Measurements from ENCODE around the gene TMEM154. TPM values are rescaled to one million over a fixed set of nuclear protein-coding genes. Genes with fewer than 3 reads are reported as not detected.

The TMEM154 gene
- total and polyA plus RNA-seq, 7 experiments from 2014 or later, result 21.3 to 46.8 (median 36.9) TPM

DNA sequence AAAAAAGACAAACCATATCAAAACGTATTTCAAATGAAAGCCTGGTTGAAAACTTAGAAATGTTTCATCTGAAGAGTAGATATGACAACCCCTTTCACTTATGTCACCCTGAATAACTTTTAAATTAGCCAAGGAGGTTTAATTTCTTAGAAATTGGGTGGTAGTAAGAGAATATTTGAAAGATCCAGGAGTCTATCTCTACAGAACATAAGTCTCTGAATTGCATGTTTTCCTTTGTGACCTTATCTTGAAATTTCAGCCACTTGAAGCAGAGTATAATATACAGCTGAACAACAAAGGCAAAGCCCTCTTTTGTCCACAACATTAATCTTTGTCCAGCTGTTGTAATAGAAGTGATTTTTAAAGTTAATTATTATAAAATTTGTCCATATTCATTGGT, 49.5 kb downstream of the TMEM154 start:
- no peaks in the 10 kb centered on the region for H3K4me1 ChIP-seq (ENCODE audit: control insufficient read depth in 2 of 2, insufficient read depth in 2 of 2, low read length in 2 of 2)
- H3K4me1 Mint-ChIP-seq, result peaks cover 0 to 10% (median 0%) of the 10 kb centered on the region in 7 donors
- ATAC-seq (no peak), DNase-seq (no peak)
- H3K9me3 ChIP-seq (ENCODE audit: control insufficient read depth in 2 of 3, low read length in 3 of 3), result no peaks in the 10 kb centered on the region
- intact Hi-C loops (cut with micrococcal nuclease), result no loop called here
- no peak overlapping the region for H3K27ac ChIP-seq (ENCODE audit: low read depth, low read length)
- H3K4me3 ChIP-seq (ENCODE audit: low read length), result no peak overlapping the region
- H3K4me3 Mint-ChIP-seq, result no peak overlapping the region
- H3K27me3 ChIP-seq (ENCODE audit: control insufficient read depth in 2 of 2, insufficient read depth in 2 of 2, low read length in 2 of 2), result no peaks in the 10 kb centered on the region
- no peak overlapping the region for H3K27ac Mint-ChIP-seq
- H3K27me3 Mint-ChIP-seq, result no peaks in the 10 kb centered on the region
- ChIA-PET POLR2A (no interaction called here), CTCF (interaction anchor here (0.9 kb wide), 1 partner anchor 48 kb away, joined by 4 read pairs; no protein-coding TSS in a partner anchor)
- H3K36me3 ChIP-seq (ENCODE audit: control insufficient read depth in 2 of 3, insufficient read depth in 3 of 3, low read length in 3 of 3), result peaks cover 5 to 21% (median 5%) of the 10 kb centered on the region in 3 experiments
- H3K9me3 Mint-ChIP-seq, result no peaks in the 10 kb centered on the region
- H3K36me3 Mint-ChIP-seq, result peaks cover 10 to 39% (median 19%) of the 10 kb centered on the region in 5 donors

DNA sequence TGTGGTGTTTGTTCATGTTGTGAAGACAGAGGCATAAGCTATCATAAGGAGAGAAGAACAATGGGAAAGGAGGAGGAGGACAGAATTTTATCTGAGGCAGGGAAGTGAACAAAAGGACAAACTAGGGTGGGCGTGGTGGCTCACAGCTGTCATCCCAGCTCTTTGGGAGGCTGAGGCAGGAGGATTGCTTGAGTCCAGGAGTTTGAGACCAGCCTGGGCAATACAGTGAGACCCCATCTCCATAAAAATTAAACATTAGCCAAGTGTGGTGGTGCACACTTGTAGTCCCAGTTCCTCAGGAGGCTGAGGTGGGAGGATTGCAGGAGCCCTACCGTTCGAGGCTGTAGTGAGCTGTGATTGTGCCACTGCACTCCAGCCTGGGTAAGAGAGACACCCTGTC, 49.9 kb downstream of the TMEM154 start:
- Mint-ChIP-seq H3K4me3 (no peak overlapping the region), H3K36me3 (peaks cover 10 to 41% (median 19%) of the 10 kb centered on the region in 5 donors), H3K27me3 (no peaks in the 10 kb centered on the region), H3K9me3 (no peaks in the 10 kb centered on the region), H3K4me1 (peaks cover 0 to 10% (median 0%) of the 10 kb centered on the region in 7 donors), H3K27ac (peak overlapping the region in 4 of 9 donors; percentile 7 to 76 (median 26))
- Histone ChIP-seq H3K27me3 (ENCODE audit: control insufficient read depth in 2 of 2, insufficient read depth in 2 of 2, low read length in 2 of 2) (no peaks in the 10 kb centered on the region), H3K9me3 (ENCODE audit: control insufficient read depth in 2 of 3, low read length in 3 of 3) (no peaks in the 10 kb centered on the region), H3K4me3 (ENCODE audit: low read length) (no peak overlapping the region), H3K36me3 (ENCODE audit: control insufficient read depth in 2 of 3, insufficient read depth in 3 of 3, low read length in 3 of 3) (peaks cover 5 to 21% (median 5%) of the 10 kb centered on the region in 3 experiments), H3K4me1 (ENCODE audit: control insufficient read depth in 2 of 2, insufficient read depth in 2 of 2, low read length in 2 of 2) (no peaks in the 10 kb centered on the region), H3K27ac (ENCODE audit: low read depth, low read length) (no peak overlapping the region)
- DNase-seq (no peak), ATAC-seq (no peak)
- ChIA-PET CTCF (no interaction called here), POLR2A (no interaction called here)
- intact Hi-C loops (cut with micrococcal nuclease), result loop anchor here in 1 of 2 donors (5.0 kb wide), 1 partner anchor 93 kb away; the partner anchor contains the start of gene FBXW7

DNA sequence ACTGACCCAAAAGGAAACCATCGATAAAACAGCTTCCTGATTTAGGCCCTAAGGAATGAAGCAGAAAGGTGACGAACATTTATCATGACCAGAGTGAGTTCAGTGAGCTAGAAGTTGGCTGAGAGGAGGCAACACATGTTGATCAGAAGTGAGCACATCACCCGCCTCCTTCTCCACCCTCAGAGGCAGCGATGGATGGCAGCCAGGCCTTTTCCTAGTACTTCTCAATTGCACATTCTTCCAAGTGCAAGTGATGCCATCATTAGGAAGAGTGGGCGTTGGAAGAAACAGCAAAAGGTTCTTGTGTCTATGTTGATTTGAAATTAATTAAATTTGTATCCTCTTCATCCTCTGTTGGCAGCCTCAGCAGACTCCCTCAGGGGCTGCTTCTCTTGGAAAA, 51.7 kb downstream of the TMEM154 start:
- H3K36me3 Mint-ChIP-seq, result peaks cover 10 to 33% (median 19%) of the 10 kb centered on the region in 5 donors
- POLR2A ChIA-PET, result no interaction called here
- H3K9me3 Mint-ChIP-seq, result no peaks in the 10 kb centered on the region
- CTCF ChIA-PET, result no interaction called here
- peaks cover 0 to 6% (median 0%) of the 10 kb centered on the region in 7 donors for H3K4me1 Mint-ChIP-seq
- Histone ChIP-seq H3K9me3 (ENCODE audit: control insufficient read depth in 2 of 3, low read length in 3 of 3) (no peaks in the 10 kb centered on the region), H3K27ac (ENCODE audit: low read depth, low read length) (no peak overlapping the region), H3K4me3 (ENCODE audit: low read length) (no peak overlapping the region), H3K27me3 (ENCODE audit: control insufficient read depth in 2 of 2, insufficient read depth in 2 of 2, low read length in 2 of 2) (no peaks in the 10 kb centered on the region), H3K4me1 (ENCODE audit: control insufficient read depth in 2 of 2, insufficient read depth in 2 of 2, low read length in 2 of 2) (no peaks in the 10 kb centered on the region), H3K36me3 (ENCODE audit: control insufficient read depth in 2 of 3, insufficient read depth in 3 of 3, low read length in 3 of 3) (peaks cover 5 to 14% (median 5%) of the 10 kb centered on the region in 3 experiments)
- no peak overlapping the region for H3K4me3 Mint-ChIP-seq
- peak overlapping the region in 2 of 9 donors; percentile 8 to 56 for H3K27ac Mint-ChIP-seq
- DNase-seq, result no peak
- ATAC-seq, result no peak
- no peaks in the 10 kb centered on the region for H3K27me3 Mint-ChIP-seq
- intact Hi-C loops (cut with micrococcal nuclease), result loop anchor here in 1 of 2 donors (5.0 kb wide), 1 partner anchor 91 kb away; the partner anchor contains the start of gene FBXW7

GRCh38 chr4:152626790-152627189, 53.0 kb downstream of the TMEM154 start:
- H3K27ac ChIP-seq (ENCODE audit: low read depth, low read length), result no peak overlapping the region
- no peaks in the 10 kb centered on the region for H3K9me3 ChIP-seq (ENCODE audit: control insufficient read depth in 2 of 3, low read length in 3 of 3)
- H3K27me3 Mint-ChIP-seq, result no peaks in the 10 kb centered on the region
- peaks cover 0 to 6% (median 0%) of the 10 kb centered on the region in 7 donors for H3K4me1 Mint-ChIP-seq
- ChIA-PET POLR2A (no interaction called here), CTCF (no interaction called here)
- ATAC-seq (no peak), DNase-seq (no peak)
- intact Hi-C loops (cut with micrococcal nuclease), result loop anchor here in 1 of 2 donors (5.0 kb wide), 1 partner anchor 89 kb away; the partner anchor contains the start of gene FBXW7
- no peaks in the 10 kb centered on the region for H3K27me3 ChIP-seq (ENCODE audit: control insufficient read depth in 2 of 2, insufficient read depth in 2 of 2, low read length in 2 of 2)
- H3K4me3 ChIP-seq (ENCODE audit: low read length), result no peak overlapping the region
- peak overlapping the region in 6 of 9 donors; percentile 8 to 67 (median 40) for H3K27ac Mint-ChIP-seq
- peaks cover 5 to 11% (median 5%) of the 10 kb centered on the region in 3 experiments for H3K36me3 ChIP-seq (ENCODE audit: control insufficient read depth in 2 of 3, insufficient read depth in 3 of 3, low read length in 3 of 3)
- H3K36me3 Mint-ChIP-seq, result peaks cover 4 to 26% (median 17%) of the 10 kb centered on the region in 5 donors
- H3K4me1 ChIP-seq (ENCODE audit: control insufficient read depth in 2 of 2, insufficient read depth in 2 of 2, low read length in 2 of 2), result no peaks in the 10 kb centered on the region
- no peaks in the 10 kb centered on the region for H3K9me3 Mint-ChIP-seq
- H3K4me3 Mint-ChIP-seq, result no peak overlapping the region

GRCh38 chr4:152620915-152621314, 58.9 kb downstream of the TMEM154 start:
- intact Hi-C loops (cut with micrococcal nuclease), result no loop called here
- H3K9me3 Mint-ChIP-seq, result peaks cover 0 to 3% (median 0%) of the 10 kb centered on the region in 11 donors
- Histone ChIP-seq H3K27ac (ENCODE audit: low read depth, low read length) (no peak overlapping the region), H3K36me3 (ENCODE audit: control insufficient read depth in 2 of 3, insufficient read depth in 3 of 3, low read length in 3 of 3) (no peaks in the 10 kb centered on the region), H3K4me1 (ENCODE audit: control insufficient read depth in 2 of 2, insufficient read depth in 2 of 2, low read length in 2 of 2) (no peaks in the 10 kb centered on the region), H3K27me3 (ENCODE audit: control insufficient read depth in 2 of 2, insufficient read depth in 2 of 2, low read length in 2 of 2) (no peaks in the 10 kb centered on the region), H3K9me3 (ENCODE audit: control insufficient read depth in 2 of 3, low read length in 3 of 3) (no peaks in the 10 kb centered on the region), H3K4me3 (ENCODE audit: low read length) (no peak overlapping the region)
- no peak overlapping the region for H3K4me3 Mint-ChIP-seq
- H3K4me1 Mint-ChIP-seq, result peaks cover 0 to 4% (median 0%) of the 10 kb centered on the region in 7 donors
- peaks cover 0 to 8% (median 0%) of the 10 kb centered on the region in 5 donors for H3K36me3 Mint-ChIP-seq
- ATAC-seq (no peak), DNase-seq (no peak)
- H3K27ac Mint-ChIP-seq, result peak overlapping the region in 1 of 9 donors; percentile 12
- ChIA-PET CTCF (no interaction called here), POLR2A (no interaction called here)
- peaks cover 0 to 2% (median 0%) of the 10 kb centered on the region in 5 donors for H3K27me3 Mint-ChIP-seq

DNA sequence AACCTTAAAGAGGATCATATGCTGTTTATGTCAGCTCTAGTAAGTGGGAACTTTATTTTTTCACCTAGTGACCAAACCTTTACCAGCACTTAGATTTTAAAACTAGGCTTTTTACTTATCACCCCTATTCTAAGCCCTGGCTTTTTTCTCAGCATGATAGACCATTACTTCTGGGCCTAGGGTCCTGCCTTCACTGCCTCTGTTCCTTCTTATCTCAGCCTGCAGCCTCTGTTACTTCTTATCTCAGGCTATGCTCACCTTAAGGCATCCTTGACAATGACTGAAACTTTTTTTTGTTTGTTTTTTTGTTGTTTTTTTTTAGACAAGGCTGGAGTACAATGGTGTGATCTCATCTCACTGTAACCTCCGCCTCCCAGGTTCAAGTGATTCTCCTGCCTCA, 59.6 kb downstream of the TMEM154 start:
- Histone ChIP-seq H3K4me3 (ENCODE audit: low read length) (no peak overlapping the region), H3K27ac (ENCODE audit: low read depth, low read length) (no peak overlapping the region), H3K27me3 (ENCODE audit: control insufficient read depth in 2 of 2, insufficient read depth in 2 of 2, low read length in 2 of 2) (no peaks in the 10 kb centered on the region), H3K9me3 (ENCODE audit: control insufficient read depth in 2 of 3, low read length in 3 of 3) (no peaks in the 10 kb centered on the region), H3K36me3 (ENCODE audit: control insufficient read depth in 2 of 3, insufficient read depth in 3 of 3, low read length in 3 of 3) (no peaks in the 10 kb centered on the region), H3K4me1 (ENCODE audit: control insufficient read depth in 2 of 2, insufficient read depth in 2 of 2, low read length in 2 of 2) (no peaks in the 10 kb centered on the region)
- POLR2A ChIA-PET, result no interaction called here
- ATAC-seq (no peak), DNase-seq (no peak)
- CTCF ChIA-PET, result no interaction called here
- Mint-ChIP-seq H3K27me3 (peaks cover 0 to 6% (median 3%) of the 10 kb centered on the region in 5 donors), H3K27ac (no peak overlapping the region), H3K4me1 (peaks cover 0 to 4% (median 0%) of the 10 kb centered on the region in 7 donors), H3K9me3 (peaks cover 0 to 3% (median 0%) of the 10 kb centered on the region in 11 donors), H3K36me3 (peaks cover 0 to 8% (median 0%) of the 10 kb centered on the region in 5 donors), H3K4me3 (no peak overlapping the region)
- intact Hi-C loops (cut with micrococcal nuclease), result no loop called here

- Histone ChIP-seq H3K4me3 (ENCODE audit: low read length) (no peak overlapping the region), H3K4me1 (ENCODE audit: control insufficient read depth in 2 of 2, insufficient read depth in 2 of 2, low read length in 2 of 2) (no peaks in the 10 kb centered on the region), H3K27me3 (ENCODE audit: control insufficient read depth in 2 of 2, insufficient read depth in 2 of 2, low read length in 2 of 2) (no peaks in the 10 kb centered on the region), H3K36me3 (ENCODE audit: control insufficient read depth in 2 of 3, insufficient read depth in 3 of 3, low read length in 3 of 3) (no peaks in the 10 kb centered on the region), H3K9me3 (ENCODE audit: control insufficient read depth in 2 of 3, low read length in 3 of 3) (no peaks in the 10 kb centered on the region), H3K27ac (ENCODE audit: low read depth, low read length) (no peak overlapping the region)
- no peak overlapping the region for H3K27ac Mint-ChIP-seq
- CTCF ChIA-PET, result no interaction called here
- peaks cover 0 to 3% (median 0%) of the 10 kb centered on the region in 11 donors for H3K9me3 Mint-ChIP-seq
- peaks cover 0 to 9% (median 6%) of the 10 kb centered on the region in 5 donors for H3K27me3 Mint-ChIP-seq
- POLR2A ChIA-PET, result no interaction called here
- intact Hi-C loops (cut with micrococcal nuclease), result no loop called here
- ATAC-seq (no peak), DNase-seq (no peak)
- H3K4me3 Mint-ChIP-seq, result no peak overlapping the region
- peaks cover 0 to 4% (median 0%) of the 10 kb centered on the region in 5 donors for H3K36me3 Mint-ChIP-seq
- H3K4me1 Mint-ChIP-seq, result peaks cover 0 to 4% (median 0%) of the 10 kb centered on the region in 7 donors
Observed at GRCh38 chr4:152619556-152619955, 60.2 kb downstream of the TMEM154 start.

Data from naive thymus-derived CD4-positive, alpha-beta T cell (primary cell).